ACC112 (cell line): ENCODE data around the gene SPEG.

Experiments
- H2AFZ ChIP-seq: fragments of 200-600 bp; sonication (generic); one replicate; pipeline ENCODE4 v1.6.0; 2017; ENCODE audit warnings: antibody characterized with exemption, low read length; ENCODE audit not compliant: unreplicated experiment
- H3K27ac ChIP-seq: fragments of 200-600 bp; sonication (generic); 2 replicates; pipeline ENCODE4 v1.5.1; 2014; ENCODE audit warnings: low read depth, mild to moderate bottlenecking, antibody characterized with exemption, low read length, moderate library complexity
- H3K27me3 ChIP-seq: fragments of 200-600 bp; sonication (generic); 2 replicates; pipeline ENCODE4 v1.6.1; 2014; ENCODE audit warnings: mild to moderate bottlenecking, antibody characterized with exemption, low read length, moderate library complexity, mixed read lengths; ENCODE audit not compliant: insufficient read depth
- H3K36me3 ChIP-seq: fragments of 200-600 bp; sonication (generic); 2 replicates; pipeline ENCODE4 v1.6.1; 2016; ENCODE audit warnings: mild to moderate bottlenecking, antibody characterized with exemption, low read length, moderate library complexity, mixed read lengths; ENCODE audit not compliant: insufficient read depth
- H3K4me1 ChIP-seq: fragments of 200-600 bp; sonication (generic); one replicate; pipeline ENCODE4 v1.6.1; 2016; ENCODE audit warnings: low read length, mixed read lengths; ENCODE audit not compliant: insufficient read depth, unreplicated experiment, control insufficient read depth
- H3K4me3 ChIP-seq: fragments of 200-600 bp; sonication (generic); 2 replicates; pipeline ENCODE4 v1.5.1; 2014; ENCODE audit warnings: mild to moderate bottlenecking, low read depth, low read length
- H3K79me2 ChIP-seq: fragments of 200-600 bp; sonication (generic); one replicate; pipeline ENCODE4 v1.6.0; 2016; ENCODE audit warnings: low read length; ENCODE audit not compliant: control insufficient read depth, unreplicated experiment, insufficient read depth

The SPEG gene

GRCh38 chr2:219482674-219483405 lies 48.2 kb downstream of the SPEG start:
- no peaks in the 10 kb centered on the region for H3K4me1 ChIP-seq
- no peaks in the 10 kb centered on the region for H3K79me2 ChIP-seq
- H3K27me3 ChIP-seq = no peaks in the 10 kb centered on the region
- H3K36me3 ChIP-seq = no peaks in the 10 kb centered on the region
- H3K27ac ChIP-seq = no peak overlapping the region
- no peak overlapping the region for H3K4me3 ChIP-seq
- no peak overlapping the region for H2AFZ ChIP-seq

GRCh38 chr2:219483451-219484342 lies 49.1 kb downstream of the SPEG start:
- Histone ChIP-seq H3K36me3 (no peaks in the 10 kb centered on the region), H3K27ac (no peak overlapping the region), H3K79me2 (no peaks in the 10 kb centered on the region), H3K4me1 (no peaks in the 10 kb centered on the region), H3K27me3 (no peaks in the 10 kb centered on the region), H2AFZ (no peak overlapping the region), H3K4me3 (no peak overlapping the region)

- H3K4me1 ChIP-seq = no peaks in the 10 kb centered on the region
- no peaks in the 10 kb centered on the region for H3K27me3 ChIP-seq
- no peaks in the 10 kb centered on the region for H3K36me3 ChIP-seq
- H3K79me2 ChIP-seq = no peaks in the 10 kb centered on the region
- no peak overlapping the region for H2AFZ ChIP-seq
- no peak overlapping the region for H3K4me3 ChIP-seq
- H3K27ac ChIP-seq = no peak overlapping the region
These were observed 49.9 kb downstream of the SPEG start for GRCh38 chr2:219484343-219485200.

GRCh38 chr2:219485201-219485580 lies 50.5 kb downstream of the SPEG start:
- Histone ChIP-seq H3K27me3 (no peaks in the 10 kb centered on the region), H2AFZ (no peak overlapping the region)

GRCh38 chr2:219486380-219486959 lies 51.8 kb downstream of the SPEG start:
- Histone ChIP-seq H2AFZ (no peak overlapping the region), H3K27ac (no peak overlapping the region), H3K36me3 (no peaks in the 10 kb centered on the region), H3K4me3 (no peak overlapping the region), H3K4me1 (no peaks in the 10 kb centered on the region), H3K79me2 (no peaks in the 10 kb centered on the region), H3K27me3 (no peaks in the 10 kb centered on the region)

More at GRCh38 chr2:219485201-219485580, 50.5 kb downstream of the SPEG start:
- Histone ChIP-seq H3K79me2 (no peaks in the 10 kb centered on the region), H3K27ac (no peak overlapping the region), H3K4me3 (no peak overlapping the region), H3K36me3 (no peaks in the 10 kb centered on the region), H3K4me1 (no peaks in the 10 kb centered on the region)

GRCh38 chr2:219488149-219488843 lies 53.7 kb downstream of the SPEG start:
- Histone ChIP-seq H3K4me1 (no peaks in the 10 kb centered on the region), H3K27ac (no peak overlapping the region), H3K27me3 (no peaks in the 10 kb centered on the region)

GRCh38 chr2:219488844-219489194 lies 54.2 kb downstream of the SPEG start:
- Histone ChIP-seq H3K79me2 (no peaks in the 10 kb centered on the region), H3K4me1 (no peaks in the 10 kb centered on the region), H3K27me3 (no peaks in the 10 kb centered on the region), H2AFZ (no peak overlapping the region), H3K36me3 (no peaks in the 10 kb centered on the region), H3K27ac (no peak overlapping the region), H3K4me3 (no peak overlapping the region)

More at GRCh38 chr2:219488149-219488843, 53.7 kb downstream of the SPEG start:
- H2AFZ ChIP-seq = no peak overlapping the region
- H3K79me2 ChIP-seq = no peaks in the 10 kb centered on the region
- H3K36me3 ChIP-seq = no peaks in the 10 kb centered on the region
- no peak overlapping the region for H3K4me3 ChIP-seq

- Histone ChIP-seq H3K27ac (no peak overlapping the region), H3K79me2 (no peaks in the 10 kb centered on the region), H2AFZ (no peak overlapping the region), H3K36me3 (no peaks in the 10 kb centered on the region), H3K4me1 (no peaks in the 10 kb centered on the region), H3K4me3 (no peak overlapping the region), H3K27me3 (no peaks in the 10 kb centered on the region)
These were observed 54.7 kb downstream of the SPEG start for GRCh38 chr2:219489315-219489714.

- H3K27me3 ChIP-seq = no peaks in the 10 kb centered on the region
- H2AFZ ChIP-seq = no peak overlapping the region
- H3K79me2 ChIP-seq = no peaks in the 10 kb centered on the region
- no peaks in the 10 kb centered on the region for H3K4me1 ChIP-seq
- no peak overlapping the region for H3K4me3 ChIP-seq
- H3K36me3 ChIP-seq = no peaks in the 10 kb centered on the region
- H3K27ac ChIP-seq = no peak overlapping the region
These were observed 55.5 kb downstream of the SPEG start for GRCh38 chr2:219490186-219490585.
